GM10847 (cell line): Measurements from ENCODE around the gene CDC42BPG.

Experiments
- POLR2A ChIP-seq: IDR thresholded peaks from 2 replicates; pipeline ENCODE4 v1.6.1; 2011; ENCODE audit not compliant: insufficient read length; ENCODE audit errors: extremely low read depth

CDC42BPG gene

DNA sequence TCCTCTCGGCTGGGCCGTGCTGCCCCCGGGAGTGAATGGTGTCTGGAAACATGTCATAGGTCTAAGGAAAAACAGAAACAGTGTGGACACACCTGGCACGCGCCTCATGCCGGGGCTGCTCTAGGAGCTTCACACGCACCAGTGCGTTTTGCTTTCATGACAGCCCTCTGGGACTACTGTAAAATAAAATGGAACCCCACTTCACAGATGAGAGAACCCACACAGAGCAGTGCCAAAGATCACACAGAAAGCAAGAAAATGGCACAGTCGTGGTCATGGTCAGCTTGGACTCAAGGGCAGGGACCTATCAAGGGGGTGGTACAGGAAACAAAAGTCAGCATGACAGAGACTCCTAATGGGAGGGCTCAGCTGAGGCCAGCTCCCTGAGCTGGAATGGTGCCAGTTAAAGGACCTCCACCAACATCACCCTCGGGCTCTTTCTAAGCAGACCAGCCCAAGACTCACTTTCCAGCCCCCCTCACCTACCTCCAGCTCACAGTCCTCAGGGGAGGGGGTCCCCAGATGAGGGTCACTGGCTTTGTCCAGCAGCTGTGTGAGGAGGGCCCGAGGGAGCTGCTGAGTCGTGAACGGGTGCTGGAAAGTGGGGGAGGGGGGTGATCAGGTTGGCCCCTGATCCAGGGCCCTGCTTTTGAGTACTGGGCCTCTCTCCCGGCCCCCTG is 44.7 kb downstream of the CDC42BPG start:
- TF ChIP-seq POLR2A, result no peak

DNA sequence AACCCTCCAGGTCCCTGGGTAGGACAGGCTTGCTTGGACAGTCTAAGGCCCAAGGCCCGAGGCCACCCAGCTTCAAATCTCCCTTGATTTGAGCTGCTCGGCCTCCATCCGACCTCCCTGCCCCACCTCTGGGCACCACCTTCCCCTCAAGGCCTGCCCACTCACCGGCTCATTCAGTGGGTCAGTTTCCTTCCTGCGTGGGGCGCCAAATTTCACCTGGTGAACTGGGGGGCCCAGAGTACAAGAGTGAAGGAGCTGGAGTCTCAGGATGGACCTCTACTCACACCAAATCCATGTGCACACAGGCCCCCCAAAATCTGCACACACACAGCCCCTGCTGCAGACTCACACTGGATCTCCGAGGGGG is 45.2 kb downstream of the CDC42BPG start:
- no peak for TF ChIP-seq POLR2A

DNA sequence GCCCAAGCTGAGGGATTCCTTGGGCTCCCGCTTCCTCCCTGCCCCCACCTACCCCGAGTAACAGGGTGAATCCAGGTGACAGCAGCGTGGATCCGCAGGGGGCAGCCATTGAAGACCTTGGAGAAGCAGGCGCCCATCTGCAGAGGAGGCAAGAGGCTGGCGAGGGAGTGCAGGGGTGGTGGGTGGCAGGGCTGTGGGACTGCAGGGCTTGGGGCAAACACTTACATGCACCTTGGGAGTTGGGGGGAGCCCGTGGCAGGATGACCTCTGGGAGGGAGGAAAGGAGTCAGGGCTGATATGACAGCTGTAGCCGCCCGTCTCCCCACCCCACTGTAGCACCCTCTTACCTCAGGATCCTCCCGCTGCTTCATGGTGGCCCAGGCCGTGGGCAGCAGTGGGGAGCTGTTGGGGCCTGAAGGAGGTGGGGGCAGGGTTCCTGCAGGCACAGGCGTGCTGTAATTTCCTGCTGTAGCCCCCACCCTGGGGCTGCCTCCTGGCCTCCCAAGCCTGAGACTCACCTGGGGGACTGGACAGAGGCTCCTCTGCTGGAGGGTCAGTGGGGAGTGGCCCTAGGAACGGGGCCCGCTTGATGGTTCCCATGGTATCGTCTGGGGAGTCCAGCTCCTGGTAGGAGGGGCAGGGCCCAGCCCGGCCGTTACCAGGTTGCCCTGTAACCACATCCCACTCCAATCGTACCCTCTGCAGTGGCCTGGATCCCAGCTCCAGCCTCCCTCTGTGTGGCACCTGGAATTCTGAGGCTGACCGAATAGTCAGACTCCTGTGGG is 47.5 kb downstream of the CDC42BPG start:
- TF ChIP-seq POLR2A, result no peak

DNA sequence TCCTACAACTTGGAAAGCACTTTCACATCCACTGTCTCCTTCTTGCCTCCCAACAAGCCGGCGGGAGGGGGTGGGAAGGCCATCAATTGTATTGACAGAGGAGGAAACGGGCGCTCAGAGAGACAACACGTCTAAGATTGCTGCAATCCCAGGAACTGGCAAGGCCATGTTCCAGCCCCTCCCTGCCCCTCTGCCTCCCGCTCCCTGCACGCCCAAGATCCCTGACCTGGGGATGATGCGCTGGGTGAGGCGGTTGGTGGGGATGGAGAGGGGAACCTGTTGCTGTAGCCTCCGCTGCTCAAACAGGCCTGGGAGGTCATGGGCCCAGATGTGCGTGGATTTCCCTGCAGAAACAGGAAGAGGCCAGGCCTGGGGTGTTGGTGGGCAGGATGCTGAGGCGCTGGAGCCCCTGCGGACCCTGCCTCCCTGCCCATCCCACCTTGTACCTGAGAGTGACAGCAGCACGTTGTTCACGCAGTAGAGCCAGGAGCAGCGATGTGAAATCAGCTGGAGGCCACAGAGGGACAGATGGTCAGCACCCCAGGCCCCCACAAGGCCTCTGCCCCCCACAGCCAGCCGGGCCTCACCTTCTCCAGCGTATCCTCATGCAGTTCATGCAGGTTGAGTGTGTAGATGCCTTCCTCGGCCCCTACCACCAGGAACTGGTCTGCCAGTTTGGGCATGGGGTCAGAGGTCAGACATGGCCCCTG is 48.3 kb downstream of the CDC42BPG start:
- TF ChIP-seq POLR2A, result no peak

DNA sequence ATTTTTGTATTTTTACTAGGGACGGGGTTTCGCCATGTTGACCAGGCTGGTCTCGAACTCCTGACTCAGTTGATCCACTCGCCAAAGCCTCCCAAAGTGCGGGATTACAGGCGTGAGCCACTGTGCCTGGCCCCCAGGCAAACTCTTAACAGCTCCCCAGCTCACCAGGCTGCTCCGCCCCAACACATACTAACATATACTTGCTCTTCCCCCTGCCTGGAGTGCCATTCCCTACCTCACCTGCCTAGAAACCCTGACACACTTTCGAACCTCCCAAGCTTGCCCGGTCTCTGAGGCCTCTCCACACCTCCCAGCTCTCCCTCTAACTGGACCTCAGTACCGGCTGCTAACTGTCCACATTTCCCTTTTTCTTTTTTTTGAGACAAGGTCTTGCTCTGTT is 49.9 kb downstream of the CDC42BPG start:
- no peak for TF ChIP-seq POLR2A

DNA sequence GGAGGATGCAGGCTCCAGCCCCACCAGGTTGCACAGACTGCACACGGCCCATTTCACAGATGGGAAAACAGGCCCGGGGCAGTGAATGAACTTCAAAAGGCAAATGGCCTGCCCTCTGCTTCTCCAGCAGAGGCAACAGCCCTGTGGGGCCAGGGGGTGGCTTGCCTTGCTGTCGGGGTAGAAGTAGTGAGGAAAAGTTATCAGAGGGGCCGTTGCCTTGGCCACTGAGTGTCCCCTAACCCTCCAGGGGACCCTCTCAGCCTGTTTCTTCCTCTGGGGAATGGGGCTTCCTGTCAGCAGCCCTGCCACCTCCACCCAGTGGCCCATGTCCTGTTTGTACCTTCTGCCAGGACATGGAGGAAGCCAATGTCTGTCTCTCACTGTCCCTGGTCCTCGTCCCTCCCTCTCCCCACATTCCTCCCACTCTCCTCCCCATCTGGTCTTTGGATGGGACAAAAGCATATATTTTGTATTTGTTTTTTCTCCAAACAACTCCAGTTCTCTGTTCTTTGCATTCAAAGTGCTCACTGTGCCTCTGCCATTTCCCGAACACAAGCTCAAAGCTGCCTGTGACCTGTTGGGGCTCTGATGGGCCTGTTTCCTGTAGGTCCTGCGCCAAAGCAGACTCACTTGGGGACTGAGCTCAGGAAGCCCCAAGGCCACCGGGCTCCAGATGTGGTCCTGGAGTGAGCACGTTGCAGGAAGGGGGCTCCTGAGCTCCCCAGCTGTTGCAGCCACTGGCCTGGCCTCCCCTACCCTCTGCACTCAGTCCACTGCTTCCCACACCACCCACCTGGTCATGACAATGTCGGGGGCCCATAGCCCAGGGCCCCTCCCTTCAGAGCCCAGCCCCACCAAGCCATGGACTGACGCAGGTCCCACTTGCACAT is 50.9 kb downstream of the CDC42BPG start:
- TF ChIP-seq POLR2A, result no peak

DNA sequence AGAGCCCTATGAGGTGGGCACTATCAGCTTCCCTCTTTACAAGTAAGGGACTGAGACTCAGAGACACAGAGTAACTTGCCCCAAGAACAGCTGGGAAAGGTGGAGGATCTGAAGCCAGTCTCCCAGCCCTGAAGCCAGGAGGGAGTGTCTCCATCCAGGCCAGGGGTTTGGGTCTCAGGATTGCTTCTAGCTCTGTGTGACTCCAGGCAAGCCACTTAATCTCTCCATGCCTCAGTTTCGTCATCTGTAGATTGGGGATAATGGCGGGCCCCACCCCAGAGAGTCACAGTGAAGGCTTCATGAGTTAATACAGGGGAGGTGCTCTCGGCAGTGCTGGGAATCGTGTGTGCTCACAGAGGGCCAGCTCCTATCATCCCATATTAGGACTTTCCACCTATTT is 52.0 kb downstream of the CDC42BPG start:
- no peak for TF ChIP-seq POLR2A

DNA sequence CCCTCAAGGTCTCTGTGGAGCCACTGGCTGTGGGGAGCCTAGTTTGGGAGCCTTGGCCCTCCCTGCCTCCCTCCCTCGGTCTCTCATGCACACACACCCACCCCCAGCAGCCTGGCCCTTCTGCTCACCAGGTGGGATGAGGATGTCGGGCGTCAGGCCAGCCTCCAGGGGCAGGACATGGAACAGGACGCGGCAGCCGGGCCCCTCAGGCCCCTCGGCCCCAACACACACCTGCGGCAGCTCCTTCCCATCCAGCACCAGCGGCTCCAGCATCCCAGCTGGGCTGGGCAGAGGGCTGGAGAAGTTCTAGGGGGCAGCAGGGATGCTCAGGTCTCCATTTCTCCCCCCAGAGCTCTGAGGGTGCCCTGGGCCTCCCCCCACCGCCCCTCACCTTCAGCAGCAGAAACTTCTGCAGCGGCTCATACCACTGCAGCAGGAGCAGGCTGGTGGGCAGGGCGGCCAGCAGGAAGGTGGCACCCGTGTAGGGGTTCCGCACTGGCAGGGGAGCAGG is 52.6 kb downstream of the CDC42BPG start:
- no peak for TF ChIP-seq POLR2A

DNA sequence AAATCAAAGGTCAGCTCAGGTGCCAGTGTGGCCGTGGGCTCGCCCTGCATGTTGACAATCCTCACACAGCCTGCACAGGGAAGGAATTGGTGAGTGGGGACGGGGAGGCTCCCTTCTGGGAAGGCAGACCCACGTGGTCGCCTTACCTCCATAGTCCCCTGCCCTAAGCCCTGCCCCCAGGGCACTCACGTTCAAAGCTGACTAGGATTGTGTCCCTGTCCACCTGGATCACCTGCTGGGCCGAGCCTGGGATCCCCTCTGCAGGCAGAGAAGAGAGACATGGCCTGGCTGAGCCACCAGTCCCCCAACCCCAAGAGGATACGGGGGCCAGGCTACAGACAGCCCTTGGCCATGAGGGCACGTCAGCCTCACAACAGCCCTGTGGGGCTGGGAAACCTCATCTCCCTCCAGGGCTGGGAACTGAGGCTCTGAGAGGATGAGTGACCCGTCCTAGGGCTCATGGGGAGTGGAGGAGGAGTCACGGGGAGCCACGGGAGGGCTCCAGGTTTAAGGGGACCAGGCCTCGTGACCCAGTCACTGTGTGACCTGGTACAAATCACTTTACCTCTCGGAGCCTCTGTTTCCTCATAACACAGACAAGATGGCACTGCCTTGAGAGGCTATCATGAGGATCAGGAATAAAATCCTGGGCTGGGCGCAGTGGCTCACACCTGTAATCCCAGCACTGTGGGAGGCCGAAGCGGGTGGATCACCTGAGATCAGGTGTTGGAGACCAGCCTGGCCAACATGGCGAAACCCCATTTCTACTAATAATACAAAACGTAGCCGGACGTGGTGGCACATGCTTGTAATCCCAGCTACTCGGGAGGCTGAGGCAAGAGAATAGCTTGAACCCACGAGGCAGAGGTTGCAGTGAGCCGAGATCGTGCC is 54.0 kb downstream of the CDC42BPG start:
- no peak for TF ChIP-seq POLR2A

DNA sequence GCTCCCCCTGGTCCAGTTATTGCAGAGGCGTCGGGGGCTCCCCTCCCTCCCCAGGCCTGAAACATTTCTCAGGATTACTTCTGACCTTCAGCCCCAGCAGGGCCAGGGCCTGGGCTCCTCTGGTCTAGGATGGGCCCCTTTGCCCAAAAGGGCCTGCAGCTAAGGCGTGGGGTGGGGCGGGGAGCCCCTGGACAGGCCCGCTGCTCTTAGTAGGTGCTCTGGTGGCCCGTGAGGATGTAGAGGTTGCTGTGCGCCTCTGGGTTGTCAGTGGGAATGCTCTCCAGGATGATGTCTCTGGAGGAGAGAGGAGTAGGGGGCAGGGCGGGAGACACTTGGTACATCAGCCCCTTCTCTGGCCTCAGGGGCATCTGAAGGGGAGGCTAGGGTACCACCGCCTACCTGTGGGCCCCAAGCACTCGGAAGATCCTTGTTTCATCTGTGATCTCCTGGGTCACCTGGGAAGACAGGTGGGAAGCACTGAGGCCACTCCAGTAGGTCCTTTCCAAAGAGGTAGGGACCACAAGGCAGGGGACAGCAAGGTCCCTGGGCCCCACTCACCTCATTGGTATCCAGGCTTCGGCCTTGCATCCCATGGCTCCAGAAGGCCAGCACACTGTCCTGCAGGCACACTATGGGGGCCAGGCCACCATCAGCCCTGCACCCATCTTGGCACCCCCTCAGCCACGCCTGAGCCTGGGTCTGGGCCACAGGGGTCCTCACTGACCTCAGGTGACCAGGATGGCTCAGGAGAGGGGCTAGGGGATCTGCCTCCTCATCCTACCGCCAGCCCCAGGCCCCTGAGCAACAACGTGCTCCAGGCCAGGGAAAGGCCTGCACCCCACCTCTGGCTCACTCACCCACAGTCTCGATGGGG is 54.9 kb downstream of the CDC42BPG start:
- TF ChIP-seq POLR2A, result no peak

DNA sequence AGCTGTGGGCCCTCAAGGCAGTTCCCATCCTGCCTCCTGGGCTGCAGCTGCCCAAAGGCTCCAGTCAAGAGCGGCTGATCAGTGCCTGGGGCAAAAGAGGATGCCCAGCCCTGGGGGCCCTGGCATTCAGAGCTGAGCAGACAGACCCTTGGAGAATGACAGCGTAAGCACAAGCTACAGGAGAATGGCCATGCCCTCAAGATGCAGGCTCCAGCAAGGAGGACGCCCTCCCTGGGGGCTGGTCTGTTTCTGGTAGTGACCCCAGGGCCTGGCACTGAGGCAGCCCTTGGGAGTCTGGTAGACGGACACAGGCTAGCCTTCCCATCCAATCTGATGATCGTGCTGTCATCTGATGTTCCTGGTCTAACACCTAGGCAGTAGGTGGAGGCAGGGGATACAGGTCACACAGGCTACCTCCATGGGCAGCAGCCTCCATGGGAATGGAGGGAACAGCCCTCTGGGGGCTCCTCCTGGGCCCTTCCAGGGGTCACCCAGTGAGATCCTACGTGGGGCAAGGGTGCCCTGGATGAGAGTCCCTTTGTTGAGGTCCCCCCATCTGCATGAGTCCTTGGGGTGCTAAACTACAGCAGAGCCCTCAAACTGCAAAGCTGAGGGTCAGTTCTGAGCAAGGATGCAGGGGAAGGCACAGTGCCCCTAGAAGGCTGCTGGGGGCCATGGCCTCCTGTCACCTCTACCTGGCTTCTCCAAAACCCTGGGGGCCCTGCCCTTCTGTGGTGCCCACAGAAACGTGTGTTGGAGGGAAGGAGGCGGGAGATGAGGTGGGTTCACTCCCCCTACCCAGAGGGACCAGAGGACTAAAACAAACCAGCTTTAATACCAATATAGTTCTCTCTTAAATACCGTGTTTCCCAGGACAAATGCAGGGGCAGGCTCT is 55.9 kb downstream of the CDC42BPG start:
- TF ChIP-seq POLR2A, result no peak
